Memory B cell (primary cell): ENCODE measurements around the gene OTOL1.
A peak's percentile ranks its signal among the peaks of the same experiment; 100 is the strongest.
"Not testable (repeated sequence)": the region's sequence is repeated elsewhere in the genome, so short reads cannot be mapped to it uniquely, and the experiment has no call there.

Source experiments
- ATAC-seq: fragments of 150-1000 bp; cut with Tn5 transposase; 2 replicates; pipeline ENCODE4 v1.10.0; 2021; ENCODE audit warnings: low read depth, mild to moderate bottlenecking, moderate library complexity
- DNase-seq, 2 donors: peaks; one replicate each; pipeline ENCODE4 v3.0.0; 2022; ENCODE audit warnings: low spot score in 2 of 2
- H3K27ac Mint-ChIP-seq: one replicate; pipeline ENCODE4 v1.8.0; 2022; ENCODE audit warnings: mild to moderate bottlenecking, moderate library complexity, mixed read lengths
- H3K27me3 Mint-ChIP-seq: one replicate; pipeline ENCODE4 v1.8.0; 2022; ENCODE audit warnings: mixed read lengths
- H3K36me3 Mint-ChIP-seq: one replicate; pipeline ENCODE4 v1.8.0; 2022; ENCODE audit warnings: mild to moderate bottlenecking, mixed read lengths
- H3K4me1 Mint-ChIP-seq: one replicate; pipeline ENCODE4 v1.8.0; 2022; ENCODE audit warnings: mixed read lengths
- H3K4me3 Mint-ChIP-seq: one replicate; pipeline ENCODE4 v1.8.0; 2022; ENCODE audit warnings: mild to moderate bottlenecking, moderate library complexity, mixed read lengths
- H3K9me3 Mint-ChIP-seq: one replicate; pipeline ENCODE4 v1.8.0; 2022; ENCODE audit warnings: mixed read lengths

OTOL1 gene

GRCh38 chr3:161496508-161496907 is at the start of gene OTOL1:
Gene OTOL1, plus strand, starts transcription at chr3:161496808. Its CDS starts 0 bp downstream, at chr3:161496808.
- H3K27ac Mint-ChIP-seq, result no peak within 1 kb of the TSS

DNA sequence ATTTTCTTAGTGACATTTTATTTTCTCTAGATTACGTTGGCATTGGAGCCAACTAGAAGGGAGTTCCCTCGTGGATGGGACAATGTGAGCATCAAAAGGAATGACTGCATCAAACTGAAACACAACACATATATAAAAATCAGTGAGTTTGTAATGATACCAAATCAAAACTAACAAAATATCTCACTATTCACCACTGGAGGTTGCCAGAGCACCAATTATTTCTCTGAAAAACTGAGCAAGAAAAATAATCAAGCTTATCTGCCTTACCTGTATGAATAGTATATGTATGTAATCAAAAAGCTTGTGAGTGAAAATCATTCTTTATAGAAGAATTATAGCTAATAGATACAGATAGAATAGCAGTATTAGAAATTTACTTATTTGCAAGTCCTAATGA is 46.8 kb upstream of the OTOL1 start:
- peaks cover 2% of the 10 kb centered on the region for H3K27me3 Mint-ChIP-seq
- H3K27ac Mint-ChIP-seq, result no peak overlapping the region
- H3K36me3 Mint-ChIP-seq, result no peaks in the 10 kb centered on the region
- DNase-seq, result no peak
- H3K4me3 Mint-ChIP-seq, result no peak overlapping the region
- ATAC-seq, result no peak
- peaks cover 4% of the 10 kb centered on the region for H3K9me3 Mint-ChIP-seq
- H3K4me1 Mint-ChIP-seq, result no peaks in the 10 kb centered on the region

More at GRCh38 chr3:161496508-161496907, at the start of gene OTOL1:
- no peak within 1 kb of the TSS for H3K4me3 Mint-ChIP-seq
- H3K36me3 Mint-ChIP-seq, result no peaks in the 10 kb centered on the region
- H3K27me3 Mint-ChIP-seq, result no peaks in the 10 kb centered on the region
- H3K4me1 Mint-ChIP-seq, result no peaks in the 10 kb centered on the region
- ATAC-seq, result no peak
- H3K9me3 Mint-ChIP-seq, result no peaks in the 10 kb centered on the region
- no peak for DNase-seq

GRCh38 chr3:161452179-161452578 is 44.4 kb upstream of the OTOL1 start:
- no peak overlapping the region for H3K4me3 Mint-ChIP-seq
- DNase-seq (no peak), ATAC-seq (no peak)
- no peaks in the 10 kb centered on the region for H3K36me3 Mint-ChIP-seq
- no peak overlapping the region for H3K27ac Mint-ChIP-seq
- H3K4me1 Mint-ChIP-seq, result no peaks in the 10 kb centered on the region
- peaks cover 4% of the 10 kb centered on the region for H3K9me3 Mint-ChIP-seq
- H3K27me3 Mint-ChIP-seq, result peaks cover 2% of the 10 kb centered on the region

DNA sequence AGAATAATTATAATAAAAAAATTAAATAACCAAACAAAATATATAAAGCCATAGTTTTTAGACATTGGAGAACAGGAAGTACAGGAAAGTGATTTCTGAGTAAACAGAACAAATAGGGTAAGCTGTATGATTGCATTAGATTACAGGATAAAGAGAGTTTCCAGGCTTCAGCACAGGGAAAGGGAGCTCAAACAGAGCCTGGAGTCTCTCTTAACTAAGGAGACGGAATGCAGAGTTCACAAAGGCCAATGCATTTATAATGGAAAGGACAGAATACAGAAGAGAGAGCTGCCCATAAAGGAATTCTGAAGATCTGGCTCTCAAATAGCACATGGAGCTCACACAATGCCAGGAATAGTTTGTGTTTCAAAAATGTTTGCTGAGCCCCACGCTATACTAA is 42.0 kb upstream of the OTOL1 start:
- DNase-seq, result no peak
- no peak overlapping the region for H3K4me3 Mint-ChIP-seq

DNA sequence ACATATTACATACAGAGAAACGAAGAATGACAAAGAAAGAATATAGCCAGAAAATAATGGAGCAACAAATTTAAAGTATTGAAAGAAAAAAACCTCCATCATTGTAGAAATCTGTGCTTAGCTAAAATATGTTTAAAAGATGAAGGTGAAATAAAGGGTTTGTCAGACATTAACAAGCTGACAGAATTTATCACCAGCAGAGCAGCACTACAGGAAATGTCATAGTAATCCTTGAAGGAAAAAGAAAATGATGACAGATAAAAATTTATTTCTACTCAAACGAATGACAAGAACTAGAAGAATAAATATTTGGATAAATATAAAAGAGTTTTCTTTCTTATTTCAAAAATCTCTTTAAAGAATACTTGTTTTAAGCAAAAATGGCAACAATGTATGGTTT is 40.6 kb upstream of the OTOL1 start:
- ATAC-seq (no peak), DNase-seq (no peak)
- H3K36me3 Mint-ChIP-seq, result no peaks in the 10 kb centered on the region
- no peak overlapping the region for H3K27ac Mint-ChIP-seq
- H3K4me3 Mint-ChIP-seq, result no peak overlapping the region
- H3K9me3 Mint-ChIP-seq, result peaks cover 2% of the 10 kb centered on the region
- peaks cover 2% of the 10 kb centered on the region for H3K27me3 Mint-ChIP-seq
- no peaks in the 10 kb centered on the region for H3K4me1 Mint-ChIP-seq

More for the DNA sequence above, 42.0 kb upstream of the OTOL1 start:
- Mint-ChIP-seq H3K4me1 (no peaks in the 10 kb centered on the region), H3K27me3 (peaks cover 2% of the 10 kb centered on the region), H3K36me3 (no peaks in the 10 kb centered on the region), H3K27ac (no peak overlapping the region), H3K9me3 (peaks cover 2% of the 10 kb centered on the region)
- no peak for ATAC-seq

- no peak for DNase-seq
- peaks cover 8% of the 10 kb centered on the region for H3K9me3 Mint-ChIP-seq
- ATAC-seq, result no peak
- H3K27me3 Mint-ChIP-seq, result no peaks in the 10 kb centered on the region
- no peak overlapping the region for H3K4me3 Mint-ChIP-seq
- H3K4me1 Mint-ChIP-seq, result no peaks in the 10 kb centered on the region
- H3K36me3 Mint-ChIP-seq, result no peaks in the 10 kb centered on the region
- no peak overlapping the region for H3K27ac Mint-ChIP-seq
These were observed 34.5 kb upstream of the OTOL1 start for GRCh38 chr3:161462138-161462537.

DNA sequence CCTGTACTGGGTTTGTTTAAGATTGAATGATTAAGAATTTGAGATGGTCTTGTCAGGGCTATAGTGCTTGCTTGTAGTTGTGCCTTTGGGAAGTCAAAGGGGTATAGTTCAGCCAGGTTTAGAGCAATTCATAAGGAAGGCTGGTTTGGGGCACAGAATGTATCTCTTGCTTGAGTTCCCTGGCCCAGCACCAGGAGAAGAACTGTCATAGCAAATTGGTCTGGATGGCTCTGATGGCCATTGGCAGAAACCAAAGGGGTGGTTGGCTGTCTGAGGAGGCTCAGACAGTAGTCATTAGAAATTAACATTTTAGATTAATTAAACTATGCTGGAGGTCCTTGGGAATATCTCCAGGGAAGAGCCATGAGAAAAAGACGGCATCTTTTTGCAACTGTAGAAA is 25.4 kb upstream of the OTOL1 start:
- Mint-ChIP-seq H3K4me3 (no peak overlapping the region), H3K27me3 (no peaks in the 10 kb centered on the region), H3K36me3 (no peaks in the 10 kb centered on the region), H3K9me3 (peaks cover 2% of the 10 kb centered on the region), H3K4me1 (no peaks in the 10 kb centered on the region), H3K27ac (no peak overlapping the region)
- DNase-seq (no peak), ATAC-seq (no peak)

GRCh38 chr3:161474139-161474538 is 22.5 kb upstream of the OTOL1 start:
- Mint-ChIP-seq H3K27me3 (no peaks in the 10 kb centered on the region), H3K36me3 (no peaks in the 10 kb centered on the region), H3K27ac (no peak overlapping the region), H3K4me3 (no peak overlapping the region), H3K9me3 (peaks cover 2% of the 10 kb centered on the region), H3K4me1 (no peaks in the 10 kb centered on the region)
- no peak for DNase-seq
- ATAC-seq, result peak; percentile 27

GRCh38 chr3:161474741-161475140 is 21.9 kb upstream of the OTOL1 start:
- no peak overlapping the region for H3K27ac Mint-ChIP-seq
- no peaks in the 10 kb centered on the region for H3K4me1 Mint-ChIP-seq
- DNase-seq (no peak), ATAC-seq (no peak)
- H3K27me3 Mint-ChIP-seq, result no peaks in the 10 kb centered on the region
- H3K4me3 Mint-ChIP-seq, result no peak overlapping the region
- no peaks in the 10 kb centered on the region for H3K36me3 Mint-ChIP-seq
- peaks cover 2% of the 10 kb centered on the region for H3K9me3 Mint-ChIP-seq

GRCh38 chr3:161475206-161475605 is 21.4 kb upstream of the OTOL1 start:
- H3K27ac Mint-ChIP-seq, result no peak overlapping the region
- H3K9me3 Mint-ChIP-seq, result peaks cover 2% of the 10 kb centered on the region
- no peaks in the 10 kb centered on the region for H3K4me1 Mint-ChIP-seq
- ATAC-seq, result no peak
- no peaks in the 10 kb centered on the region for H3K36me3 Mint-ChIP-seq
- DNase-seq, result no peak
- H3K27me3 Mint-ChIP-seq, result no peaks in the 10 kb centered on the region
- H3K4me3 Mint-ChIP-seq, result no peak overlapping the region

DNA sequence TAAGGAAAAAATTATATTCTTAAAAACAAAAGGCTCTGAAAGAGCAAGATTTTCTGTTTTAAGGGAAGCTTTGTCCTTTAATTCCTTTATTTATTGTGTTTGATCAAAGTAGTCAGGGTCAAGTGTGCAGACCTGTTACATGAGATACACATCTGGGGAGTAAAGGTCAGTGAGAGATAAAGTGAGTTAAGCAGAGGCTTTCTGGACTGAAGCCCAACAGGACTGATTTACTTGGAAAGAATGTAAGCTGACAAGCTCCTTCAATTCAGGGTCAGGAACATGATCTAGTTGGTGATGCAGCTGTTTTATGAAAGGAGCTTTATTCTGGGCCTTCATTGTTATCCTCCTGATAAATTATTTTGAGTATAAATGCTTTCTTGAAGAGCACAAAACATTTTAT is 20.7 kb upstream of the OTOL1 start:
- peaks cover 2% of the 10 kb centered on the region for H3K9me3 Mint-ChIP-seq
- ATAC-seq, result no peak
- H3K27ac Mint-ChIP-seq, result no peak overlapping the region
- no peaks in the 10 kb centered on the region for H3K4me1 Mint-ChIP-seq
- no peaks in the 10 kb centered on the region for H3K36me3 Mint-ChIP-seq
- H3K4me3 Mint-ChIP-seq, result no peak overlapping the region
- DNase-seq, result no peak
- H3K27me3 Mint-ChIP-seq, result no peaks in the 10 kb centered on the region

- Mint-ChIP-seq H3K27me3 (no peaks in the 10 kb centered on the region), H3K36me3 (no peaks in the 10 kb centered on the region), H3K4me3 (no peak overlapping the region), H3K4me1 (no peaks in the 10 kb centered on the region), H3K27ac (no peak overlapping the region), H3K9me3 (no peaks in the 10 kb centered on the region)
- no peak for ATAC-seq
- no peak for DNase-seq
These were observed 12.4 kb upstream of the OTOL1 start for GRCh38 chr3:161484226-161484625.

DNA sequence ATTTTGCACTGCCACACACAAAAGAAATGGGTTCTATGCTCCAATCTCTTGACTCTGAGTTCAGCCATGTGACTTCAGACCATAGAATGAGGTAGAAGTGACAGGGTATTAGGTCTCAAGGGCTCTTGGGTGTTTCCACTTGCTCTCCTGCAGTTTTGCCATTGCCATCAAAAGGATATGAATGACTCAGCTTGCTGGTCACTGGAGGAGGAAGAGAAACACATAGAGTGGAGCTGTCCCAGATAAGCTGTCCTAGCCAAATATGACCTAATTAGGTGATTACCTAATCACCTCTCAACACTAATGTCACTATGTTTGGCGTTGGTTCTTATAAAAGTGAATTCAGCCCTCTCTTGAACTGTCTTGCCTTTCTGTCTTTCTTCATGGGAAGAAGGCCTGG is 8.3 kb upstream of the OTOL1 start:
- not testable (repeated sequence) for H3K36me3 Mint-ChIP-seq, H3K9me3 Mint-ChIP-seq, H3K4me1 Mint-ChIP-seq, H3K27ac Mint-ChIP-seq, H3K27me3 Mint-ChIP-seq, ATAC-seq, H3K4me3 Mint-ChIP-seq, DNase-seq

GRCh38 chr3:161489395-161489794 is 7.2 kb upstream of the OTOL1 start:
- ATAC-seq (no peak), DNase-seq (no peak)
- Mint-ChIP-seq H3K36me3 (no peaks in the 10 kb centered on the region), H3K27ac (no peak overlapping the region), H3K27me3 (no peaks in the 10 kb centered on the region), H3K9me3 (no peaks in the 10 kb centered on the region), H3K4me3 (no peak overlapping the region), H3K4me1 (no peaks in the 10 kb centered on the region)

DNA sequence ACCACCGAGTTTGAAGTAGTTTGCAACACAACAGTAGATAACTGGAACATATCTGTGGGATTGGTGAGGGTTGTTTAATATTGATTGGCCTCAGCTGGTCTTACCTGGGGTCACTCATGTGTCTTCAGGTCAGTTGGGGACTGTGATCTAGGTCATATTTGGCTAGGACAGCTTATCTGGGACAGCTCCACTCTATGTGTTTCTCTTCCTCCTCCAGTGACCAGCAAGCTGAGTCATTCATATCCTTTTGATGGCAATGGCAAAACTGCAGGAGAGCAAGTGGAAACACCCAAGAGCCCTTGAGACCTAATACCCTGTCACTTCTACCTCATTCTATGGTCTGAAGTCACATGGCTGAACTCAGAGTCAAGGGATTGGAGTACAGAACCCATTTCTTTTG is 5.8 kb upstream of the OTOL1 start:
- H3K27me3 Mint-ChIP-seq, H3K4me3 Mint-ChIP-seq, DNase-seq, H3K36me3 Mint-ChIP-seq, ATAC-seq, H3K9me3 Mint-ChIP-seq, H3K27ac Mint-ChIP-seq, H3K4me1 Mint-ChIP-seq: not testable (repeated sequence)
